Measurements from ENCODE around the gene DPF1. TPM values are rescaled to one million over a fixed set of nuclear protein-coding genes. Genes with fewer than 3 reads are reported as not detected.

DPF1 gene
- total RNA-seq, 1 donor from 2014 or later = 4.0 TPM

DNA sequence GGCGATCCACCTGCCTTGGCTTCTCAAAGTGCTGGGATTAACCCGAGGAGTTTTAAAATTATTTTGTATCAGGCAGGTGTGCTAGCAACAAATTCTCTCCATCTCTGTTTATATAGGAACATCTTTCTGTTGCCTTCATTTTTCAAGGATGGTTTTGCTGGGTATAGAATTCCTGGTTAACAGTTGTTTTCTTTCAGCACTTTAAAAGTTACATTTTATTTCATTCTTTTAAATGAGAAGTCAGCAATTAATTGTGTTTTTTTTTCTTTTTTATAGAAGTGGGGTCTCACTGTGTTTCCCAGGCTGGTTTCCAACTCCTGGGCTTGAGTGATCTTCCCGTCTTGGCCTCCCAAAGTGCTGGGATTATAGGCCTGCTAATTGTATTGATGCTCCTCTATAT is 44.0 kb downstream of the DPF1 start:
- TF ChIP-seq, protein P1, sequence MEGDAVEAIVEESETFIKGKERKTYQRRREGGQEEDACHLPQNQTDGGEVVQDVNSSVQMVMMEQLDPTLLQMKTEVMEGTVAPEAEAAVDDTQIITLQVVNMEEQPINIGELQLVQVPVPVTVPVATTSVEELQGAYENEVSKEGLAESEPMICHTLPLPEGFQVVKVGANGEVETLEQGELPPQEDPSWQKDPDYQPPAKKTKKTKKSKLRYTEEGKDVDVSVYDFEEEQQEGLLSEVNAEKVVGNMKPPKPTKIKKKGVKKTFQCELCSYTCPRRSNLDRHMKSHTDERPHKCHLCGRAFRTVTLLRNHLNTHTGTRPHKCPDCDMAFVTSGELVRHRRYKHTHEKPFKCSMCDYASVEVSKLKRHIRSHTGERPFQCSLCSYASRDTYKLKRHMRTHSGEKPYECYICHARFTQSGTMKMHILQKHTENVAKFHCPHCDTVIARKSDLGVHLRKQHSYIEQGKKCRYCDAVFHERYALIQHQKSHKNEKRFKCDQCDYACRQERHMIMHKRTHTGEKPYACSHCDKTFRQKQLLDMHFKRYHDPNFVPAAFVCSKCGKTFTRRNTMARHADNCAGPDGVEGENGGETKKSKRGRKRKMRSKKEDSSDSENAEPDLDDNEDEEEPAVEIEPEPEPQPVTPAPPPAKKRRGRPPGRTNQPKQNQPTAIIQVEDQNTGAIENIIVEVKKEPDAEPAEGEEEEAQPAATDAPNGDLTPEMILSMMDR (IDR thresholded peaks at IDR 0.05; ENCODE audit: insufficient read depth, low read depth, low read length) = no peak
- no peak for TF ChIP-seq EZH2 (IDR thresholded peaks at IDR 0.05; ENCODE audit: insufficient read depth, low read length)
- peaks cover 7% of the 10 kb centered on the region for H3K4me1 Mint-ChIP-seq (ENCODE audit: low read depth, unreplicated experiment)
- H3K36me3 Mint-ChIP-seq (ENCODE audit: low read depth, unreplicated experiment) = peaks cover 19% of the 10 kb centered on the region
- Histone ChIP-seq H3K4me2 (ENCODE audit: low read length) (no peak overlapping the region), H3K79me2 (ENCODE audit: insufficient read depth, low read length) (no peaks in the 10 kb centered on the region), H3K4me3 (ENCODE audit: insufficient read depth, low read depth, low read length) (no peak overlapping the region), H3K27ac (ENCODE audit: low read depth, low read length) (no peak overlapping the region), H3K9ac (ENCODE audit: low read length) (no peak overlapping the region), H3K4me1 (ENCODE audit: insufficient read depth, low read length) (no peaks in the 10 kb centered on the region), H3K27me3 (ENCODE audit: insufficient read depth, low read length) (no peaks in the 10 kb centered on the region), H4K20me1 (ENCODE audit: insufficient read depth, low read length) (peaks cover 17% of the 10 kb centered on the region), H2AFZ (ENCODE audit: low read depth, low read length) (no peak overlapping the region), H3K9me3 (ENCODE audit: insufficient read depth, low read depth, low read length) (no peaks in the 10 kb centered on the region), H3K36me3 (ENCODE audit: insufficient read depth, low read length) (peaks cover 3% of the 10 kb centered on the region)
- H3K4me3 Mint-ChIP-seq (ENCODE audit: unreplicated experiment) = no peak overlapping the region
- FAIRE-seq (no peak), DNase-seq (ENCODE audit: low read depth) (no peak)
- H3K9me3 Mint-ChIP-seq (ENCODE audit: unreplicated experiment) = peaks cover 8% of the 10 kb centered on the region
- H3K27ac Mint-ChIP-seq (ENCODE audit: unreplicated experiment) = no peak overlapping the region
- no peaks in the 10 kb centered on the region for H3K27me3 Mint-ChIP-seq (ENCODE audit: low read depth, unreplicated experiment)

DNA sequence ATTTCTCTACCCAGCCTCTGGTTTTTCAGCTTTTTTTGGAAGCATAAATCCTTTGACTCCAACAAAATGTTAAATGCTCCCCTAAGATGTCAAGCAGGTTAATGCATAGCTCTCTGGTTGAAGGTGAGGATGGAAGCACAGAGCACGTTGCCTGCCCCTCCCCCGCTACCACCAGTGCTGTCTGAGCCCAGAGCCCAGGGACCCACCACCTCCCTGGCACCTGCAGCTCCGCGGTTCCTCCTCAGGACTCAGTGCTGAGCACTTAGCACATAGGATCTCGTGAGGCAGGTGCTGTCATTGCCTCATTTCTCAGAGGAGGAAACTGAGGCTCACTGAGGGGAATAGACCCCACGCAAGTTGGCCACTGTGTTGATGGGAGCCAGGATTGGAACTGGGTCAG is 48.6 kb downstream of the DPF1 start:
- Histone ChIP-seq H3K9ac (ENCODE audit: low read length) (no peak overlapping the region), H3K27ac (ENCODE audit: low read depth, low read length) (no peak overlapping the region), H3K79me2 (ENCODE audit: insufficient read depth, low read length) (no peaks in the 10 kb centered on the region), H3K4me3 (ENCODE audit: insufficient read depth, low read depth, low read length) (no peak overlapping the region), H3K9me3 (ENCODE audit: insufficient read depth, low read depth, low read length) (no peaks in the 10 kb centered on the region), H2AFZ (ENCODE audit: low read depth, low read length) (no peak overlapping the region), H3K27me3 (ENCODE audit: insufficient read depth, low read length) (no peaks in the 10 kb centered on the region), H3K4me1 (ENCODE audit: insufficient read depth, low read length) (peaks cover 5% of the 10 kb centered on the region), H3K4me2 (ENCODE audit: low read length) (no peak overlapping the region), H4K20me1 (ENCODE audit: insufficient read depth, low read length) (peaks cover 12% of the 10 kb centered on the region), H3K36me3 (ENCODE audit: insufficient read depth, low read length) (no peaks in the 10 kb centered on the region)
- Mint-ChIP-seq H3K4me1 (ENCODE audit: low read depth, unreplicated experiment) (no peaks in the 10 kb centered on the region), H3K27me3 (ENCODE audit: low read depth, unreplicated experiment) (no peaks in the 10 kb centered on the region), H3K27ac (ENCODE audit: unreplicated experiment) (no peak overlapping the region), H3K9me3 (ENCODE audit: unreplicated experiment) (peaks cover 4% of the 10 kb centered on the region), H3K4me3 (ENCODE audit: unreplicated experiment) (no peak overlapping the region), H3K36me3 (ENCODE audit: low read depth, unreplicated experiment) (peaks cover 6% of the 10 kb centered on the region)
- TF ChIP-seq, protein P1 (IDR thresholded peaks at IDR 0.05; ENCODE audit: insufficient read depth, low read depth, low read length) = no peak
- no peak for TF ChIP-seq EZH2 (IDR thresholded peaks at IDR 0.05; ENCODE audit: insufficient read depth, low read length)
- no peak for DNase-seq (ENCODE audit: low read depth)
- FAIRE-seq = no peak

GRCh38 chr19:38173291-38174041 is 50.6 kb downstream of the DPF1 start:
- Mint-ChIP-seq H3K4me1 (ENCODE audit: low read depth, unreplicated experiment) (no peaks in the 10 kb centered on the region), H3K36me3 (ENCODE audit: low read depth, unreplicated experiment) (peaks cover 3% of the 10 kb centered on the region), H3K4me3 (ENCODE audit: unreplicated experiment) (no peak overlapping the region), H3K9me3 (ENCODE audit: unreplicated experiment) (no peaks in the 10 kb centered on the region), H3K27ac (ENCODE audit: unreplicated experiment) (peak overlapping the region; percentile 34), H3K27me3 (ENCODE audit: low read depth, unreplicated experiment) (no peaks in the 10 kb centered on the region)
- Histone ChIP-seq H3K4me2 (ENCODE audit: low read length) (no peak overlapping the region), H3K27me3 (ENCODE audit: insufficient read depth, low read length) (no peaks in the 10 kb centered on the region), H3K9ac (ENCODE audit: low read length) (peak overlapping the region; percentile 56), H2AFZ (ENCODE audit: low read depth, low read length) (no peak overlapping the region), H3K27ac (ENCODE audit: low read depth, low read length) (peak overlapping the region; percentile 72), H3K36me3 (ENCODE audit: insufficient read depth, low read length) (peaks cover 4% of the 10 kb centered on the region), H3K4me3 (ENCODE audit: insufficient read depth, low read depth, low read length) (no peak overlapping the region), H3K4me1 (ENCODE audit: insufficient read depth, low read length) (peaks cover 5% of the 10 kb centered on the region), H3K79me2 (ENCODE audit: insufficient read depth, low read length) (no peaks in the 10 kb centered on the region), H4K20me1 (ENCODE audit: insufficient read depth, low read length) (peaks cover 12% of the 10 kb centered on the region), H3K9me3 (ENCODE audit: insufficient read depth, low read depth, low read length) (no peaks in the 10 kb centered on the region)
- FAIRE-seq = no peak
- TF ChIP-seq, protein P1 (IDR thresholded peaks at IDR 0.05; ENCODE audit: insufficient read depth, low read depth, low read length) = no peak
- no peak for TF ChIP-seq EZH2 (IDR thresholded peaks at IDR 0.05; ENCODE audit: insufficient read depth, low read length)
- DNase-seq (ENCODE audit: low read depth) = peak; percentile 78

Data from astrocyte (in vitro differentiated cells and primary cell).